K562 (cell line): ENCODE measurements around the gene SGPL1. TPM values are rescaled to one million over a fixed set of nuclear protein-coding genes. Genes with fewer than 3 reads are reported as not detected.

ENCODE experiments used
- ARID2 ChIP-seq: fragments of 450-650 bp; IDR thresholded peaks from 2 replicates; pipeline ENCODE4 v1.6.1; 2017; ENCODE audit warnings: antibody characterized with exemption, mild to moderate bottlenecking
- CBFA2T3 ChIP-seq: fragments of 450-650 bp; IDR thresholded peaks from 2 replicates; pipeline ENCODE4 v1.6.1; 2017
- JUN ChIP-seq, 2 experiments: sonication (generic) in 1 of 2; formaldehyde crosslinking in 1 of 2; IDR thresholded peaks; 2 replicates each; pipeline versions ENCODE4 v1.6.1 to v1.8.0; 2012 to 2022; ENCODE audit warnings: borderline replicate concordance in 2 of 2, mild to moderate bottlenecking in 2 of 2, improper control_type of control experiment in 1 of 2, low read depth in 1 of 2, low read length in 1 of 2, missing genetic modification reagents in 1 of 2
- POLR2G ChIP-seq: fragments of 200-400 bp; formaldehyde crosslinking; IDR thresholded peaks from 2 replicates; pipeline ENCODE4 v1.6.1; 2017; ENCODE audit warnings: low read depth, mild to moderate bottlenecking, antibody characterized with exemption, low read length, moderate library complexity
- ZBTB17 ChIP-seq: fragments of 450-650 bp; formaldehyde crosslinking; IDR thresholded peaks from 2 replicates; pipeline ENCODE4 v1.4.0; 2020; ENCODE audit warnings: mild to moderate bottlenecking
- ZNF143 ChIP-seq: sonication (generic); formaldehyde crosslinking; IDR thresholded peaks from 2 replicates; pipeline ENCODE4 v1.9.0; 2022; ENCODE audit warnings: mild to moderate bottlenecking, missing genetic modification reagents
- ZNF695 ChIP-seq: fragments of 450-650 bp; formaldehyde crosslinking; IDR thresholded peaks from 2 replicates; pipeline ENCODE4 v1.4.0; 2020; ENCODE audit warnings: mild to moderate bottlenecking, moderate library complexity
- polyA plus RNA-seq, 8 experiments: library from polyadenylated mRNA; depleted of rRNA in 4 of 8; stranded (reverse) in 5 of 8; unstranded in 3 of 8; fragments of >200 nt; fragmentation: Nextera tagmentation in 2 of 8; fragmentation: Illumina TruSeq in 1 of 8; extraction: Ambion mirVana in 2 of 8; extraction: Trizol in 1 of 8; gene quantifications; 2 replicates each; pipeline versions ENCODE4 v1.2.1 to v1.2.3, GENCODE V29; 2011 to 2014; ENCODE audit warnings: inconsistent platforms in 1 of 8, missing spikeins in 1 of 8
- total RNA-seq, 7 experiments: library from RNA; depleted of rRNA in 6 of 7; stranded (reverse); fragments of >200 nt in 6 of 7; fragmentation: Illumina TruSeq in 2 of 7; extraction: Trizol in 2 of 7; gene quantifications; 2 replicates each; pipeline versions ENCODE4 v1.2.1 to v1.2.3, GENCODE V29; 2011 to 2021; ENCODE audit warnings: low replicate concordance in 1 of 7
- TF ChIP-seq, protein P1 (sequence below): fragments of 200-400 bp; formaldehyde crosslinking; IDR thresholded peaks from 2 replicates; pipeline ENCODE4 v1.6.1; 2017; ENCODE audit warnings: mild to moderate bottlenecking, low read depth, low read length, moderate library complexity

The SGPL1 gene
- total and polyA plus RNA-seq, 9 of the 15 experiments (the other 6 are each of a cell fraction or from before 2014, with no cell fraction given) = 6.0 to 18.0 (median 8.7) TPM

DNA sequence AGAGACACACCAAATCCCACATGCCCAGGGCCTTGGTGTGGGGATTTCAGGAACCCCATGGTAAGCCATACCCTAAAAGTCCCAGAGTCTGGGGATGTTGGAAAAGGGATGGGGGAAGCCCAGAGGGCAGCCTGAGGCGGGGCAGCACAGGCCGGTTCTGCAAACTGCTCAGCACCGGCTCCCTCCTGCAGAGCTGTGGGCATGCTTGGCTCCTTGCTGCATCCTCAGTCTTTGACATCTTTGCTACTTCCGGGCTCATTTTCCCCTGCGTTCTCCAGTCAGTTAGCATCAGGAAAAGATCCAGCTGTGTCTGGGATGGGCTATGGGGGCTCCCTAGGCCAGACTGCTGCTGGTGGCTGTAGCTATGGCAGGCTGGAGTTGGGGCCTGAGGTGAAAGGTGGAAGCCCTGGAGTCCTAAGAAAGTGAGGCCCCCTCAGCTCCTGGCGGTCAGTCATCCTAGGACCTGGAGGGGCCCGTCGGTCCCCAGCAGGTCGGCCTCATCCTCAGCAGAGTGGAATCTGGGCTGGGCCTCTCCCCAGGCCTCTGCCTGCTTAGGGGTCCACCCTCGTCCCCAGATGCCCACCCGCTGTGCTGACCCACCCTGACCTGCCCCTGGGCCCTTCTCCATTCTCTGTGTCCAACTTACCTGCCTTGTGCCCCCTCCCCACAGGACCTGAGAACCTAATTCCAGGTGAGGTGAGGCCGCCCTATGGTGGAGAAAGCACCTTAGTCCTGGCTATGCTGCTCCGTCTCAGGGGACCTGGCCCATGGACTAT, 39.9 kb upstream of the SGPL1 start (continued):
- TF ChIP-seq CBFA2T3 = no peak
- TF ChIP-seq POLR2G = no peak
- TF ChIP-seq ZBTB17 (CRISPR knock-in tag) = no peak
- TF ChIP-seq, protein P1, sequence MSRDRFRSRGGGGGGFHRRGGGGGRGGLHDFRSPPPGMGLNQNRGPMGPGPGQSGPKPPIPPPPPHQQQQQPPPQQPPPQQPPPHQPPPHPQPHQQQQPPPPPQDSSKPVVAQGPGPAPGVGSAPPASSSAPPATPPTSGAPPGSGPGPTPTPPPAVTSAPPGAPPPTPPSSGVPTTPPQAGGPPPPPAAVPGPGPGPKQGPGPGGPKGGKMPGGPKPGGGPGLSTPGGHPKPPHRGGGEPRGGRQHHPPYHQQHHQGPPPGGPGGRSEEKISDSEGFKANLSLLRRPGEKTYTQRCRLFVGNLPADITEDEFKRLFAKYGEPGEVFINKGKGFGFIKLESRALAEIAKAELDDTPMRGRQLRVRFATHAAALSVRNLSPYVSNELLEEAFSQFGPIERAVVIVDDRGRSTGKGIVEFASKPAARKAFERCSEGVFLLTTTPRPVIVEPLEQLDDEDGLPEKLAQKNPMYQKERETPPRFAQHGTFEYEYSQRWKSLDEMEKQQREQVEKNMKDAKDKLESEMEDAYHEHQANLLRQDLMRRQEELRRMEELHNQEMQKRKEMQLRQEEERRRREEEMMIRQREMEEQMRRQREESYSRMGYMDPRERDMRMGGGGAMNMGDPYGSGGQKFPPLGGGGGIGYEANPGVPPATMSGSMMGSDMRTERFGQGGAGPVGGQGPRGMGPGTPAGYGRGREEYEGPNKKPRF = no peak
- TF ChIP-seq JUN (IDR thresholded peaks at IDR 0.05; ENCODE audit: borderline replicate concordance, low read depth, low read length) = no peak
- no peak for TF ChIP-seq JUN (CRISPR knock-in tag; IDR thresholded peaks at IDR 0.05; ENCODE audit: borderline replicate concordance)
- TF ChIP-seq ZNF695 (CRISPR knock-in tag) = no peak
- no peak for TF ChIP-seq ARID2
- no peak for TF ChIP-seq ZNF143 (CRISPR knock-in tag)
